Activated CD4-positive, alpha-beta memory T cell treated with anti-CD3 and anti-CD28 coated beads, Interleukin-2, amount 10 ng/mL, durations not matched to agents 7 days and 5 days (primary cell): ENCODE data around the gene KEAP1. TPM values are rescaled to one million over a fixed set of nuclear protein-coding genes. Genes with fewer than 3 reads are reported as not detected.

ENCODE experiments used
- CTCF ChIA-PET: fragments of 350-600 bp; sonication (Branson Sonifier 250); formaldehyde crosslinking; loops from one replicate; lab custom pipeline; 2021; ENCODE audit warnings: antibody characterized with exemption, inconsistent platforms; lab: Charles Lee
- POLR2A ChIA-PET: fragments of 350-600 bp; sonication (Branson Sonifier 250); formaldehyde crosslinking; loops from one replicate; lab custom pipeline; 2021; ENCODE audit warnings: antibody characterized with exemption; lab: Charles Lee
- DNase-seq: peaks from one replicate; pipeline ENCODE4 v3.0.0-alpha.2; 2020
- H3K27ac Mint-ChIP-seq: one replicate; pipeline ENCODE4 v1.8.0; 2021; ENCODE audit warnings: mild to moderate bottlenecking, mixed read lengths
- H3K27me3 Mint-ChIP-seq: one replicate; pipeline ENCODE4 v1.8.0; 2021; ENCODE audit warnings: mixed read lengths
- H3K36me3 Mint-ChIP-seq: one replicate; pipeline ENCODE4 v1.8.0; 2021; ENCODE audit warnings: low read depth, mixed read lengths
- H3K4me1 Mint-ChIP-seq: one replicate; pipeline ENCODE4 v1.8.0; 2021; ENCODE audit warnings: mixed read lengths
- H3K4me3 Mint-ChIP-seq: one replicate; pipeline ENCODE4 v1.8.0; 2021; ENCODE audit warnings: mild to moderate bottlenecking, mixed read lengths
- H3K9me3 Mint-ChIP-seq: one replicate; pipeline ENCODE4 v1.8.0; 2021; ENCODE audit warnings: mixed read lengths
- total RNA-seq, 2 experiments: library from RNA; stranded (reverse); gene quantifications; one replicate each; pipeline ENCODE4 v1.2.3, GENCODE V29; 2021

The KEAP1 gene
- total RNA-seq, 2 experiments from 2014 or later, result 97.1 to 103 TPM

- POLR2A ChIA-PET, result no interaction called here
- Mint-ChIP-seq H3K9me3 (no peaks in the 10 kb centered on the region), H3K27me3 (no peaks in the 10 kb centered on the region), H3K36me3 (peaks cover 31% of the 10 kb centered on the region), H3K4me1 (peaks cover 15% of the 10 kb centered on the region), H3K4me3 (no peak overlapping the region), H3K27ac (no peak overlapping the region)
- CTCF ChIA-PET, result interaction anchor here (0.6 to 1.2 kb wide), 2 partner anchors 16 to 64 kb away, joined by 3 to 4 read pairs; no protein-coding TSS in a partner anchor
- no peak for DNase-seq
Measured at GRCh38 chr19:10454267-10454666, 48.9 kb downstream of the KEAP1 start.

DNA sequence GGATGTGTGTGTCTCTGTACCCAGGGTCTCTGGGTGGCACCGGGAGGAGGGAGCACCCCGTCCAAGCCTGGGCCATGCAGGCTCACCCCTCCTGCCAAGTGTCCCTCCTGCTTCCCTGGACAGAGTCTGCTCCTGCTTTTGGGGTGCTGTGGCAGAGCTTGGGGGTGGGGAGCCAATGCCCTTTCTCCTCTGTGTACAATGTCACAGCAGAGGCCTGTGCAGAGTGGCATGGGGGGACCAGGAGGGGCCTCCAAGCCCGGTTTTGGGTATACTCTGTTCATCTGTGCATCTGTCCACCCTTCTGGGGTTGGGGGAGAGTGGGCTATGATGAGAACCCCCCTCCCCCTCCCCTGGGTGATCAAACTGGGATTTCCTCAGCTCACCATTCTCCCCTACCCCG lies 49.3 kb downstream of the KEAP1 start:
- no peaks in the 10 kb centered on the region for H3K27me3 Mint-ChIP-seq
- no peaks in the 10 kb centered on the region for H3K9me3 Mint-ChIP-seq
- H3K36me3 Mint-ChIP-seq, result peaks cover 34% of the 10 kb centered on the region
- ChIA-PET POLR2A (interaction anchor here (1.0 kb wide), 1 partner anchor 26 kb away, joined by 3 read pairs; no protein-coding TSS in a partner anchor), CTCF (interaction anchor here (0.6 to 1.2 kb wide), 2 partner anchors 17 to 63 kb away, joined by 3 to 4 read pairs; no protein-coding TSS in a partner anchor)
- H3K27ac Mint-ChIP-seq, result no peak overlapping the region
- no peak for DNase-seq
- no peak overlapping the region for H3K4me3 Mint-ChIP-seq
- H3K4me1 Mint-ChIP-seq, result peaks cover 15% of the 10 kb centered on the region

DNA sequence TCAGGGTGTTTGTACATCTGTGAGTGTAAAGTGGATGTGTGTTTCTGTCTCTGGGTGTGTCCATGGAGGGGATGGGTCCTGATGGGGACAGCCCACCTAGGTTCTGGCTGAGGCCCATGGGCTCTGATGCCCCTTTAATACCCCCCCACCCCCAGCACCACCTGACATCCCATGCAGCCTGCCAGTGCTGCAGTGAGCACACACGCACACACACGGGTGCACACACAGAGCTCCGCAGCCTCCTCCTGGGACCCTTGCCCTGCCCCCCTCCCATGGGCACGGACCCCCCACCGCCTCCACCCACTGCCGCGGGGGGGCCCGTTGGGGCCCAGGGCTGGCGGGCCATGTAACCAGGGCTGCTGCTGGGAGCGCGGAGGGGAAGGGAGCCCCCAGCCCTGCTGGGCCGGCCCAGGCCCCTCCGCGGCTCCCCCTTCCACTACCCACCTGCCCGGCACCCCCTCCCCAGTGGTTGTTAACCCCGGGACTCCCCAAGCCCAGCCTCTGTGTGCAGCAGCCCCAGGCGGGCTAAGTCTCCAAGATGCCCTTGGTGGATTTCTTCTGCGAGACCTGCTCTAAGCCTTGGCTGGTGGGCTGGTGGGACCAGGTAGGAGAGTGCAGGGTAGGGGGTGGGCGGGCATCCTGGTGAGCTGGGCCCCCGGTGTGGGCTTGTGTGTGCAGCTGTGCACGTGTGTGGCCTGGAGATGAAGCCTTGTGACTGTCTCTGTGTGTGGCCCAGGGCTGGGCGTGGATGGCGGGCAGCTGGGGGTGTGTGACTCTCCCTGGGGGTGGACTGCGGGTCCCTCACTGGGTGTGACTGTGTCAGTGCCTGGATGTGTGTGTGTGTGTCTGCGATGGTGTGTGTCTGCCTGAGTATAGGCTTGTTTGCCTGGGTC lies 50.2 kb downstream of the KEAP1 start:
- Mint-ChIP-seq H3K36me3 (peaks cover 37% of the 10 kb centered on the region), H3K9me3 (no peaks in the 10 kb centered on the region), H3K4me1 (peaks cover 15% of the 10 kb centered on the region), H3K4me3 (no peak overlapping the region), H3K27ac (no peak overlapping the region), H3K27me3 (no peaks in the 10 kb centered on the region)
- ChIA-PET CTCF (no interaction called here), POLR2A (interaction anchor here (1.0 kb wide), 1 partner anchor 25 kb away, joined by 3 read pairs; no protein-coding TSS in a partner anchor)
- DNase-seq, result no peak

DNA sequence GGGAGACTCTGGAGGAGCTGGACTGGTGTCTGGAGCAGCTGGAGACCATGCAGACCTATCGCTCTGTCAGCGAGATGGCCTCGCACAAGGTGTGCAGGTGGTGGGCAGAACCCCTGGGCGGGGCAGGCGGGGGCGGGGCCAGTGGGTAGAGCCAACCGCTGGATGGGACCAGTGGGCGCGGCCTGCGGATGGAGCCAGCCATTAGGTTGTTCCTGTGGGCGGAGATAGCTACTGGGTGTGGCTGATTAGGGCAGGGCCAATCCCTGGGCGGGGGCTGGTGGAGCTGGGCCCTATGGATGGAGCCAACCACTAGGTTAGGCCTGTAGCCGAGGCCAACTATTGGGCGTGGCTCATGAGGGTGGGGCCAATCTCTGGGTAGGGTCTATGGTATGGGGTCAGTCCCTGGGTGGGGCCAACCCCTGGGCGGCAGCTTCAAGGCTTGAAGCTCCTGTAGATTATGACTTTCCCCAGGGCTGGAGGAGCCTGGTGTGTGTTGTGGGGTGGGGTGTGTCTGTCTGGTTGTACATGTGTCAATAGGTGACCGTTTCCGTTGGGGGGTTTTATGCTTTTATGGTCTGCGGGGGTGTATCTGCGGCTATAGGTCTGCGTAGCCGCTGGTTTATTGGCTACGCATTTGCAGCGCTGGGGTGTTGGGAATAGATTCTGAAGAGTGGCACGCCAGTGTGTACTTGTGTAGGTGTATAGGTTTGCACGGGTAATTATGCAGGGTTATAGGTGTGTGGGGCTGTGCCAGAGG lies 52.1 kb downstream of the KEAP1 start:
- Mint-ChIP-seq H3K27ac (no peak overlapping the region), H3K27me3 (no peaks in the 10 kb centered on the region), H3K4me3 (no peak overlapping the region), H3K4me1 (peaks cover 20% of the 10 kb centered on the region), H3K36me3 (peaks cover 41% of the 10 kb centered on the region), H3K9me3 (no peaks in the 10 kb centered on the region)
- CTCF ChIA-PET, result interaction anchor here (0.6 to 1.1 kb wide), 3 partner anchors 15 to 419 kb away, joined by 3 read pairs; no protein-coding TSS in a partner anchor
- no peak for DNase-seq
- POLR2A ChIA-PET, result interaction anchor here (1.4 kb wide), 1 partner anchor 31 kb away, joined by 3 read pairs; the partner anchor contains the start of gene PDE4A

- Mint-ChIP-seq H3K4me1 (peaks cover 20% of the 10 kb centered on the region), H3K36me3 (peaks cover 37% of the 10 kb centered on the region), H3K27ac (no peak overlapping the region), H3K9me3 (no peaks in the 10 kb centered on the region), H3K4me3 (no peak overlapping the region), H3K27me3 (no peaks in the 10 kb centered on the region)
- no peak for DNase-seq
- ChIA-PET POLR2A (interaction anchor here (1.4 kb wide), 1 partner anchor 30 kb away, joined by 3 read pairs; the partner anchor contains the start of gene PDE4A), CTCF (interaction anchor here (1.1 kb wide), 1 partner anchor 14 kb away, joined by 3 read pairs; no protein-coding TSS in a partner anchor)
Measured at GRCh38 chr19:10450191-10450852, 52.8 kb downstream of the KEAP1 start.

GRCh38 chr19:10449037-10449436 lies 54.1 kb downstream of the KEAP1 start:
- H3K27ac Mint-ChIP-seq, result no peak overlapping the region
- no peaks in the 10 kb centered on the region for H3K27me3 Mint-ChIP-seq
- DNase-seq, result no peak
- H3K9me3 Mint-ChIP-seq, result no peaks in the 10 kb centered on the region
- POLR2A ChIA-PET, result no interaction called here
- CTCF ChIA-PET, result interaction anchor here (0.6 kb wide), 1 partner anchor 27 kb away, joined by 4 read pairs; no protein-coding TSS in a partner anchor
- H3K4me3 Mint-ChIP-seq, result no peak overlapping the region
- H3K4me1 Mint-ChIP-seq, result peaks cover 20% of the 10 kb centered on the region
- H3K36me3 Mint-ChIP-seq, result peaks cover 42% of the 10 kb centered on the region

- H3K27me3 Mint-ChIP-seq, result no peaks in the 10 kb centered on the region
- H3K4me3 Mint-ChIP-seq, result no peak overlapping the region
- POLR2A ChIA-PET, result interaction anchor here (1.0 to 1.1 kb wide), 2 partner anchors 13 to 14 kb away, joined by 3 read pairs; no protein-coding TSS in a partner anchor
- no peak overlapping the region for H3K27ac Mint-ChIP-seq
- CTCF ChIA-PET, result interaction anchor here (0.8 kb wide), 1 partner anchor 54 kb away, joined by 3 read pairs; no protein-coding TSS in a partner anchor
- DNase-seq, result no peak
- H3K4me1 Mint-ChIP-seq, result peaks cover 5% of the 10 kb centered on the region
- peaks cover 11% of the 10 kb centered on the region for H3K36me3 Mint-ChIP-seq
- no peaks in the 10 kb centered on the region for H3K9me3 Mint-ChIP-seq
Measured at GRCh38 chr19:10442698-10443097, 60.5 kb downstream of the KEAP1 start.

DNA sequence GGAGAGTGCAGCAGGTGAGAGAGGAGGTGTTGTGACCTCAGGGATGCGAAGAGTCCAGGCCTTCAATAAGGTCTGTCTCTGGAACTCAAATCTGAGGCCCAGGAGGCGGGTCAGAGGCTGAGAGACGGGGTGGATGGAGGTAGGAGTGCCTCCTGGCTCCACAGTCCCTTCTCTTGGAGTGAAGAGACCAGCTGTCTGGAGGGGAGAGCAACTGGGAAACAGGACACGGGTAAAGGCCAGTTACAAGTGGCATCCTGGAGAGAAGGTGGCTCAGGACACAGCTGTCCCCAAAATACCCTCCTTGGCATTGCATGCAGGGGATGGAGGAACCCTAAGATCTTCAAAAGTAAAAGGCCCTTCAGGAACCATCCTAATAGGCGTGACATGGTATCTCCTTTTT lies 63.6 kb downstream of the KEAP1 start:
- ChIA-PET POLR2A (no interaction called here), CTCF (interaction anchor here (1.2 kb wide), 2 partner anchors 34 to 36 kb away, joined by 3 to 4 read pairs; partner anchors contain the start of gene CDC37)
- no peak for DNase-seq
- Mint-ChIP-seq H3K27me3 (no peaks in the 10 kb centered on the region), H3K27ac (no peak overlapping the region), H3K36me3 (no peaks in the 10 kb centered on the region), H3K4me3 (no peak overlapping the region), H3K4me1 (peaks cover 21% of the 10 kb centered on the region), H3K9me3 (no peaks in the 10 kb centered on the region)

Other genes with a start within 250 kb of the KEAP1 start
- gene ICAM1, start 232.2 kb downstream of the KEAP1 start, total RNA-seq, result 10 to 100 TPM; 23.8 to 24.3 TPM
- 1 to 10 TPM; 1.5 to 2.0 TPM for gene ICAM4, start 216.4 kb downstream of the KEAP1 start, total RNA-seq
- gene ICAM5, start 213.4 kb downstream of the KEAP1 start, total RNA-seq, result 1 to 10 TPM in 1 of 2 experiments, under 1 TPM in 1; 0.53 to 1.1 TPM
- 1 to 10 TPM; 1.0 to 1.4 TPM for gene ZGLP1, start 193.5 kb downstream of the KEAP1 start, total RNA-seq
- 1 to 10 TPM; 3.5 to 3.7 TPM for gene FDX2, start 187.3 kb downstream of the KEAP1 start, total RNA-seq
- 10 to 100 TPM; 62.1 to 68.6 TPM for gene RAVER1, start 169.8 kb downstream of the KEAP1 start, total RNA-seq
- gene ICAM3, start 163.7 kb downstream of the KEAP1 start, total RNA-seq, result 100 to 1,000 TPM; 223 to 237 TPM
- gene TYK2, start 122.8 kb downstream of the KEAP1 start, total RNA-seq, result 100 to 1,000 TPM; 226 to 243 TPM
- 100 to 1,000 TPM; 239 to 244 TPM for gene CDC37, start 99.8 kb downstream of the KEAP1 start, total RNA-seq
- gene PDE4A, start 82.8 kb downstream of the KEAP1 start, total RNA-seq, result 10 to 100 TPM; 56.2 to 58.1 TPM
- under 1 TPM; 0.63 to 0.68 TPM for gene S1PR5, start 14.1 kb upstream of the KEAP1 start, total RNA-seq
- gene ATG4D, start 40.5 kb upstream of the KEAP1 start, total RNA-seq, result 10 to 100 TPM; 38.1 to 39.2 TPM
- gene KRI1, start 62.7 kb upstream of the KEAP1 start, total RNA-seq, result 10 to 100 TPM; 45.5 TPM
- gene CDKN2D, start 65.6 kb upstream of the KEAP1 start, total RNA-seq, result 10 to 100 TPM; 85.4 to 89.4 TPM
- gene AP1M2, start 84.0 kb upstream of the KEAP1 start, total RNA-seq, result not detected
- gene SLC44A2, start 122.2 kb upstream of the KEAP1 start, total RNA-seq, result 100 to 1,000 TPM; 147 to 152 TPM
- gene ILF3, start 151.0 kb upstream of the KEAP1 start, total RNA-seq, result 100 to 1,000 TPM; 301 to 324 TPM
- gene QTRT1, start 198.1 kb upstream of the KEAP1 start, total RNA-seq, result 10 to 100 TPM; 24.0 to 26.4 TPM
- gene DNM2, start 214.7 kb upstream of the KEAP1 start, total RNA-seq, result 100 to 1,000 TPM; 277 to 288 TPM